HG02678 (cell line): ENCODE results near the gene MPI.
"Not testable (repeated sequence)": the region's sequence is repeated elsewhere in the genome, so short reads cannot be mapped to it uniquely, and the experiment has no call there.

ENCODE experiments used
- ATAC-seq: cut with Tn5 transposase; IDR thresholded peaks from one replicate; pipeline ENCODE4 v1.9.1; 2021; ENCODE audit warnings: mild to moderate bottlenecking, moderate library complexity; ENCODE audit not compliant: unreplicated experiment

Gene MPI

DNA sequence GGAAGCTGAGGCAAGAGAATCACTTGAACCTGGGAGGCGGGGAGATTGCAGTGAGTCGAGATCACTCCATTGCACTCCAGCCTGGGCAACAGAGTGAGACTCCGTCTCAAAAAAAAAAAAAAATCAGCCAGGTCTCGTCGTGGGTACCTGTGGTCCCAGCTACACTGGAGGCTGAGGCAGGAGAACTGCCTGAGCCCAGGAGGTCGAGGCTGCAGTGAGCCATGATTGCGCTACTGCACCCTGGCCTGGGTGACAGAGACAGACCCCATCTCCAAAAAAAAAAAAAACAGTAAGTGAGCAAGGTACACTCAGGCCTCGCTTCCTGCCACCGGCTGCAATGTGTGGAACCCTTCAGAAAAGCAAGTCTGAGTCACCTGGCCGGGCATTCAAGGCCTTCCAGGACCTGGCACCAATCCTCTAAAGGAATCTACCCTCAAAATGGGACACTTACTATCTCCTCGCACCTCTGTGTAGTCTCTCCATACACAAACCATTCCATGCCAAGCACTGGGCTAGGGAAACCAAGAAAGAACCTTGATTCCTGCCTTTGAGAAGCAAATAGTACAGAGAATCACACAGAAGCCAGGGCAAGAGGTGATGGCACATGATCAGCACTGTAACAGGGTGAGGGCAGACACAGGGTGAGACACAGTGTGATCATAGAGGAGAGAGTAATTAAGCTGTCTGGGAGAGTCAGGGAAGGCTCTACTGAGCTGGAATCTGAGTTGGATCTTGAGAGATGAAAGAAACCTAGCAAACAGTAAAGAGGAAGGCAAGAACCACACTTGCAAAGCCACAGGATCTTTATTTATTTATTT lies 26.4 kb upstream of the MPI start:
- ATAC-seq: no peak

DNA sequence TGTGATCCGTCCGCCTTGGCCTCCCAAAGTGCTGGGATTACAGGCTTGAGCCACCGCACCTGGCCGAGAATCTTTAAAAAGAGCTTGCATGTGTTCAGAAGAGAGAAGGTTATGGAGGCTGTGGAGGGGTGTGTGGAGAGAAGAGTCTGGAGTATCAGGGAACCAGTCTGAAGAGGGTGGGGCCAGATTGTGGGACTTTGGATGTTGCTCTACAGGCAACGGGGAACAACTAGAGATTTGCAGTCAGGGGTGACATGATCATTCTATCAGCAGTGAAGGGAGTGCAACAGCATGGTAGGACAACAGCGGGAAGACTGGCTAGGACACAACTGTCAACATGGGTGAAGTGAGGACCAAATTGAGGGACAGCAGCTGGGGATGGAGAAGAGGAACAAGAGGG lies 25.5 kb upstream of the MPI start:
- ATAC-seq: no peak

DNA sequence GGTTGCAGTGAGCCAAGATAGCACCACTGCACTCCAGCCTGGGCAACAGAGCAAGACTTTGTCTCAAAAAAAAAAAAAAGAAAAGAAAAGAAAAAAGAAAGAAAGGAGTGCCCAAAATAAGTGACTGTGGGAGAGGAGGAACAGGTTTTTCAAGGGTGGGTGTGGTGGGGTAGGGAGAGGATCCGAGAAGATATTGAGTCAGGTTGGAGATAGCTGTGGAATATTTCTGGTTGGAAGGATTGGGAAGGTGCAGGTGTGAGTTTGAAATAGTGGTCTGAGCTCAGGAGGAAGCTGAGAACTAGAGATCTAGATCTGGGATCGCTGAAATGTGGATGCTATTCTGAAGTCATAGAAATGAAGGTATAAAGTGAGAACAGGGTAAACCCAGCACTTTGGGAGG lies 24.5 kb upstream of the MPI start:
- ATAC-seq: no peak

DNA sequence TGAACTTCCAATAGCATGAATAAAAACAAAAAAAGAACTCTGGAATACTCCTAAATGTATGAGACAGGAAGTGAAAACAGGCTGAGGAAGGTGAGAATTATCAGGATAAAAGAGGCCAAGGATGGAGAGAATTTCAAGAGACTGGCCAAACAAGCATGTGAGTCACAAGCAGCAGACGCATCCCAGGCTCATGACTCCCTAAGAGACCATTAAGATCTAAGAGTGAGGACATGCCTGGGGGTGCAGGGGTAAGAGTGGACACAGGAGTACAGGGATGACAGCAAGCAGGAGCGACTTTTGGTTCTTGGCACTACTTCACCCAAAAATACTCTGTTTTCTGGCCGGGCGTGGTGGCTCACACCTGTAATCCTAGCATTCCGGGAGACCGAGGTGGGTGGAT lies 23.8 kb upstream of the MPI start:
- ATAC-seq: no peak

DNA sequence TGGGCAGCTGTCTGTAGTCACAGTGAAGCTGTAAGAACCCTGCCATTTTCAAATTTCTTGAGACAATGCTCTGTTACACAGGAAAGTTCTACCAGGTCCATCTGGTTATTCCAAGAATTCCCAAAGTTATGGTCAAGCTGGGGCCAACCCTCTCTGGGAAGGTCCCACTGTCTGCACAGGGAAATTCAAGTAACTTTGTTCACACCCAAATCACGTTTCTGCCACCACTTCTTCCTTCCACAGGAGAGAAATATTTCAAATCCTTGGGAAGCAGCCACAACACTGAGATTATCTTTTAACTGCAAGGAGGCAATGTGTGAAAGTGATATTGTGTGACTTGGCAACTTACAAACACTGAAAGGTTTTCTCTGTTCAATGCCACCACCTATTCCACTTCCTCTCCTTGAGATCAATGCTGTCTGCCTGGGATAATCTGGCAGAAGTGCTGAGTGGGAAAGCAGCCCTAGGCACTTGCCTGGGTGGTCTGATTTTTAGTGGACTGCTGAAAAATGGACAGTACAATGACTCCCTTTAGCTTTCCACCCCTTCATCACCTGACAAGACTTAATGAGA lies 22.3 kb upstream of the MPI start:
- ATAC-seq: no peak

DNA sequence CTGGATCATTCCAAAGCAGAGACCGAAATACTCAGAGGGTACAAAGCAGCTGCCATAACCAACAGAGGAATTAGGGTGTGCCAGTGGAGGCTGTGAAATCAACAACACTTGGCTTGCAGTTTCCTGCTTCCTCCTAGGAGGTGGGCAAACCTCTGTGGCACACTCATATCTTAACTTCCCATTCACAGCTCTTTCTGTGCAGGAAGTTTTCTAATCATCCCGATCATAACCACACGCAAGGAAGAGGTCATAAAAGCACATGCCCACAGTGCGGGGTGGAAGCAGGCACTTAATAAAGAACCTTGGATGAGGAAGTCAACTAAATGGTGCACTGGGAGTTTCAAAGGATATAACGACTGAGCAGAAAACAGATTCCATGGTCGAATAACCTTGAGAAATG lies 21.8 kb upstream of the MPI start:
- no peak for ATAC-seq

DNA sequence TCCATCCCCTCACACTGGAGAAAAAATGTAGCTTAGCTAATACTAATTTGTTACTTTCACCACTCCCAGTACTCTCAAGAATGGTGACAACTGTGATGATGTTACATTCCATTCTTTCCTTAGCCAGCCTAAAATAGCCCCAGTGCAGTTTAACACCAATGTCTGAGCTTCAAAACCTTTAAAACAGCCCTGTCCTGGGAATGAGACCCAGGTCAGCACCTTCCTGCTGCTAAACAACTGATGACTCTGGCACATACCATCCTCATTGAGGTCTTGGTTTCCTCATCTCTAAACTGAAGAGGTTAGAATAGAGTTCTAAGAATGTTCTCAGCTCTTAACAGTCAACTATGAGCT lies 20.5 kb upstream of the MPI start:
- ATAC-seq: no peak

DNA sequence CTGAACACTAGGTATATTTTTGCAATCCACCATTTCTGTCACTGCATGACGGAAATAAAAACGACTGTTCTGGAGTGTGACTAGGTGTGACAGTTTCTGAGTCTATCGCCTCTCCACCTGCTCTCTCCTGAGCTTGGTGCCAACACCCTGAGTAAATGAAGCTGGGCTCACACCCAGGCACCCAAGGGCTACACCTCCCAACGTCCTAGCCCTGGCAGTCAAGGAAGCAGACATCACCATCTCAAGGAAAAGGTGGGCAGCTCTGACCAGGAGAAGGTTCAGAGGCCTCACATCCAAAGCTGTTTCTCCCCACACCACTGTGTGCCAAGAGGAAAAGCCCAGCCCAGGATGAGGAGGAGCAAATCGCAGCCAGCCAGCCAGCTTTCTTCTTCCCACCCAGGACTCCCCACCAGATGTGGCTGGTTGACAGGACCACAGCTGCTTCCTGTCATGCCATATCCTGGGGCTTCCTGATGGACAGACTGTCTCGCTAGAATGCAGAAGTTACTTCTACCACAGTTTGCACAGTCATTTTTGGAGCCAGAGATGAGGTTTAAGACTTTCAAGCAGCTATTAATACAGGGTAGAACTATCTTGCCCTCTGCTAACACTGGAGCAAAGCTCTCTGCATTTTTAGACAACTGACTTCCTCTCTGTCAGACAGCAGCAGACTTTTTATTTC lies 20.0 kb upstream of the MPI start:
- ATAC-seq: peak; percentile 44

DNA sequence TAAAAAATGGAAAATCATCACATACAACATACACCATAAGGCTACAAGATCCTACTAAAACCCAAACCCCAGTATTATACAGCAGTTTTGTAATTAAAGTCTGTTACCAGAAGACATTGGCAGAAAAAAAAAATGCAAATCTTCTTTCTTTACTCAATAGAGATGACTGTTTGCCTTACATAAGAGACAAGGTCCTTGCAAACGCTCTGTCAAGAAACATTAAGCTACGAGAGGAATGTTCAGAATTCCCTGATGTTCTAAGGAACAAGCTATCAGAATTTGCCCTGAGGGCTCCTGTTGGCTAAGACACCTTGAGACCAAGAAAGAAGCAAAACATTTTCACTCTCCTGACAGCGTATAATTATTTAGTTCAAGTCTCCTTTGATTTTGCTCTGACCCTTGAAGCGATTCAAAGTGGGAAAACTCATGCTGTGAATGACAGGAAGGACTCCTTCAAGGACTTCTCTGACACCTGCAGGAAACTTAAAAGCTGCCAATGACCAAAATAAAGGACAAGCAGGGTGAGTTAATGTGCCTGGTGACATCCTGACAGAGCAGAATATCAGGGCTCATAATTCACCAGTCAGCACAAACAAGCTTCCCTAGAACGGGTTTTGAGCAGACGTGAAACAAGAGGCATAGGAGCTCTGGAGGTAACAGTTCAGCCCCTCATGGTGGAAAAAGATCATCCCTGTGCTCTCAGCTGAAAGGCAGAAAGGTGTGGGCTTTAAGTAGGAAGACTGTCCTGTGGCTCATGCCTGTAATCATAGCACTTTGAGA lies 19.2 kb upstream of the MPI start:
- ATAC-seq: no peak

DNA sequence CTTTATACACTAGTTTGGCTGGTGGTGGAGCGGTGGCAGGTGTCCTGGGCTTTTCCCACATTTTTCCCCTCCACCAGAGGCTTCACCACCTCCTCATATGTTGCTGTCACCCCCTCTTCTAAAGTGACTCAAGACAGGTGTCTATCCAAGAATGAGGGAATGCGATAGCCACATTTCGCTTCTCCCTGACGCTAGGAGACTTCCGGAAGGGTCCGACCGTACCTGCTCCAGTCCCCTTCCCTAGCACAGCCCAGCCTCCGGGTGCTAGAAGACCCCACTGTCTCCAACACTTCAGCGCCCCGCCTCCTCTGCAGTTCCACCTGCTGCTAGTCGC lies 17.2 kb upstream of the MPI start:
- ATAC-seq: no peak

DNA sequence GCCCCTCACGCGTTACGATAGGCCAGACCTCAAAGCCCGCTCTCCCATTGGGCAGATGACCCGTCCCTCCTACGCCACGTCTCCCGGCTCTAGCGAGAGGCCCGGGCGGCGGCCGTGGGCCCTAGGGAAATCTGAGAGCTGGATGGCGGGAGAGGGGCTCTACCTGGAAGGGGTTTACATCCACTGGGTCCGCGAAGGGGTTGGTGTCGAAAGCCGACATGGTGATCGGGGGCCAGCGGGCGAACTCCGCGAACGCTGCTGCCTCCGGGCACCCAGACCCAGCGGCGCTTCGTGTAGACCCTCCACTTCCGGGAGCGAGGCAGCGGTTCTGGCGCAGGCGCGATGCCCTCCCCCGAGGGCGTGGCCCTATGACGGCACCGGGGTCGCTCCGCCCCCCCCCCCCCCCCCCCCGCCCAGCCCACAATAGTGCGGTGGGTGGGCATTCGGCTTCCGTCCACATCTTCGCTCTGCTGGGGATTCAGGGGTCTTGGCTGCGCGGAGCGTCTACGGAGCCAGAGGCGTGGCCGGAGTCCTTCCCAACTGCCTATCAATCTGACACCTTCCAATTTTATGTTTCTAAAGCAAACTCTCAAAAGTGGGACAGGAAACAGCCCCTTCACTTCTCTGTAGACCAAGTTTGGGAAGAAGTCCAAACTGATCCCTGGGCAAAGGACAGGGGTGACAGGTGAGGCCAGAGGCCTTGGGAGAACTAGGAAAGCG lies 16.6 kb upstream of the MPI start, which contains the start of gene SCAMP2:
TSS of gene SCAMP2 (minus strand) at position 330 of the 720 bp plus-strand sequence. CDS start at position 220, 110 bp downstream.
- ATAC-seq: peak; percentile 81

DNA sequence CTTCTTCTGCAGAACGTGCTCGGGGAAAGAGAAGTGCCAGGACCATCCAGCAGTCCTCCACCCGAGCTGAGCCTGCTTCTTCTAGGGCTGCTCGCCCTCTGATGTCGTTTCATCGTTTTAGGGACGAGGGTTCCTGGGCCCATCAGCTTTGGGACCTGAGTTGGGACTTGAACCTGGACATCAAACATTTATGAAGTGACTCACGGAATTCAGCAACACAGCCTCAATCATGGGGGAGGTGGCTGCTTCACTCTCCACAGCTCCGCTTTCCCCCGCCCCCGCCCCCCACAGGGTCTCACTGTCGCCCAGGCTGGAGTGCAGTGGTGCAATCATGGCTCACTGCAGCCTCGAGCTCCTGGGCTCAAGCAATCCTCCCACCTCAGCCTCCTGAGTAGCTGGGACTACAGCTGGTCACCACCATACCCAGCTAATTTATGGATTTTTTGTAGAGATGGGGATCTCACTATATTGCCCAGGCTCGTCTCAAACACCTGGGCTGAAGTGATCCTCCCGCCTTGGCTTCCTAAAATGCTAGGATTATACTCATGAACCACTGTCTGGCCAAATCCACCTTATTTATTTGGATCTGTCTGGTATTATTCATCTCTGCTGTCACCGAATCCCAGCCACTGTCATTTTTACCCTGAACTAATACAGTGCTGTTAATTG lies 16.0 kb upstream of the MPI start:
- no peak for ATAC-seq

DNA sequence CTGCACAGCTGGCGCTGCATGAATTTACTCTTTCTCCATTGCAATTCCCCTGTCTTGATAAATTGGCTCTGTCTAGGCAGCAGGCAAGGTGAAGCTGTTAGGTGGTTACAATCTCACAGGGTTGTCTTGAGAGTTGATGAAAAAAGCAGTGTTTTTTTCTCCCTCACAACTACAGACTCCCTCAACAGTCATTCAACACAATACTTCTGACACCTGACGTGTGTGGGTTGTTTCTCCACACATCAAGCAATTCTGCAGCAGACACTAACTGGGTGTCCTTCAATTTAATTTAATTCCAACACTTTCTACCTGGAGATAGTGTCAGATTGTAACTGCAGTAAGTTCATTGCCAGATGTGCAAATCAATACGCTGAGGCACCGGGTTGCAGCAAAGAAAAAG lies 11.6 kb upstream of the MPI start:
- no peak for ATAC-seq

DNA sequence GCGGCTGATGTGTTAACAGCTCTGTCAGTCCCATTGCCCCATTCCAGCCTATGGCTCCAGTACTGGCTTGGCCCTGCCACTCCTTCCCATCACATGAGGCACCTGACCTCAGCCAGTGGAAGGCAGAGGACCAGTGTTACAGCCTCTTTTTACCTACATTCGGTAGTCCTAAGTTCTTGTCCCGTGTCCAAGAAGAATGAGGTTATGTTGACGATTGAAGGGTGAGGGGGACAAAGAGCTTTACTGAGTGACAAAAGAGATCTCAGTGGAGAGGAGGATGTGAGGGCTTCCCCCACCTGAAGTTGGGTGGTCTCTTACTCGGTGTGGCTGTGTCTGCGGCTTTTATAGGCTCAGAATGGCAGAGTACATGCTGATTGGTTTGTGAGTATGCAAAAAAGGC lies 7.3 kb upstream of the MPI start:
- no peak for ATAC-seq

DNA sequence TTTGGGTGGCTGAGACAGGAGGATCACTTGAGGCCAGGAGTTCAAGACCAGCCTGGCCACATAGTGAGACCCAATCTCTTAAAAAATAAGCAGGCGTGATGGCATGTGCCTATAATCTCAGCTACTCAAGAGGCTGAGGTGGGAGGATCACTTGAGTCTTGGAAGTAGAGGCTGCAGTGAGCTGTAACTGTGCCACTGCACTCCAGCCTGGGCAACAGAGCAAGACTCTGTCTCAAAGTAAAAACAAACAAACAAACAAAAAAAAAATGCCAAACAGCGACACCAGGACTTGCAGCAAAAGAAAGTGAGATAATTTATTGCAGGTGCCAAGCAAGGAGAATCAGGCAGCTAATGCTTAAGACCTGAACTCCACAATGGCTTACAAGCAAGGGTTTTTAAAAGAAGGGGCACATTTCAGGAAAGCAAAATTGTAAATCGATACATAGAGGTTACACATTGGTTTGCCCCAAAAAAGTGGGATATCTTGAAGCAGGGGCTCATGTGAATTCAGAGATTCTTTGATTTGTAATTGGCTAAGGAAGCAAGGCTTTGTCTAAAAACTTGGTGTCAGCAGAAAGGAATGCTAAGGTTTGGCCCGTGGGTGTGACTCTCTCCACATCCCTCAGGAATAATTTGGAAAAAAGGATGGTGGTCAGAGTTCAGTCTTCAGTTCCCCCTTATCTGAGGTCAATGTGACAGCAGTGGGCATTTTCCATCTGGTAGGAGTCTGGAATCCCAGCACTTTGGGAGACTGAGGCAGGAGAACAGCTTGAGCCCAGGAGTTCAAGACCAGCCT lies 5.2 kb upstream of the MPI start:
- no peak for ATAC-seq

DNA sequence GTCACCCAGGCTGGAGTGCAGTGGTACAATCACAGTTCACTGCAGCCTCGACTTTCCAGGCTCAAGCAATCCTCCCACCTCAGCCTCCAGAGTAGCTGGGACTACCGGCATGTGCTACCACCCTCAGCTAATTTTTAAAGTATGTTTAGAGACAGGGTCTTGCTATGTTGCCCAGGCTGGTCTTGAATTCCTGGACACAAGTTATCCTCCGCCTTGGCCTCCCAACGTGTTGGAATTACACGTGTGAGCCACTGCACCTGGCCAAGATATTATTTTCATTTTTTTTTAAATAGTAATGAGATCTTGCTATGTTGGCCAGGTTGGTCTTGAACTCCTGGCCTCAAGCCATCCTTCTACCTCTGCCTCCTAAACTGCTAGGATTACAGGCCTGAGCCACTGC lies 4.4 kb upstream of the MPI start:
- ATAC-seq: no peak

DNA sequence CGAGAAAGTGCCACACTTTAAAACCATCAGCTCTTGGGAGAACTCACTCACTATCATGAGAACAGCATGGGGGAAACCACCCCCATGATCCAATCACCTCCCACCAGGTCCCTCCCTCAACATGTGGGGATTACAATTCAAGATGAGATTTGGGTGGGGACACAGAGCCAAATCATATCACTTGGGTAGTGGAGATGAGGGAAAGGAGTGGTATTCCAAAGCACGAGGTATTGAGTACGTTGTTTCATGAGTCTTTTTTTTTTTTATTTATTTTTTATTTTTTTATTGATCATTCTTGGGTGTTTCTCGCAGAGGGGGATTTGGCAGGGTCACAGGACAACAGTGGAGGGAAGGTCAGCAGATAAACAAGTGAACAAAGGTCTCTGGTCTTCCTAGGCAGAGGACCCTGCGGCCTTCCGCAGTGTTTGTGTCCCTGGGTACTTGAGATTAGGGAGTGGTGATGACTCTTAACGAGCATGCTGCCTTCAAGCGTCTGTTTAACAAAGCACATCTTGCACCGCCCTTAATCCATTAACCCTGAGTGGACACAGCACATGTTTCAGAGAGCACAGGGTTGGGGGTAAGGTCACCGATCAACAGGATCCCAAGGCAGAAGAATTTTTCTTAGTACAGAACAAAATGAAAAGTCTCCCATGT lies 2.2 kb upstream of the MPI start:
- not testable (repeated sequence) for ATAC-seq

DNA sequence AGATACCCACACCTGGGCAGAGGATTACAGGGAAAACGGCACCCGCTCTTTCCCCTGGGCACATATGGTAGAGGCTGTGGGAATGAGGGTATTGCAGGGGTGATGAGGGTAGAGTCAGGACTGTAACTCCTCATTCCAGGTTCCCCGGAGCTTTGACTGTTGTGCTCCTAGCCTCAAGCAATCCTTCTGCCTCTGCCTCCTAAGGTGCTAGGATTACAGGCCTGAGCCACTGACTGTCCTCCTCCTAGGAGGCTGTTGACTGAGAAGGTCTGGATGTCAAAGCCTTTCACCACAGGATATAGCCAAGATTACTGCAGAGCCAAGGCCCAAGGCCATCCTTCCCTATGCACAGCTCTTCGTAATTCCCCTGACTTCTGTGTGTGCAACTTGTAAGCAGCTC lies 1.1 kb upstream of the MPI start:
- no peak for ATAC-seq

DNA sequence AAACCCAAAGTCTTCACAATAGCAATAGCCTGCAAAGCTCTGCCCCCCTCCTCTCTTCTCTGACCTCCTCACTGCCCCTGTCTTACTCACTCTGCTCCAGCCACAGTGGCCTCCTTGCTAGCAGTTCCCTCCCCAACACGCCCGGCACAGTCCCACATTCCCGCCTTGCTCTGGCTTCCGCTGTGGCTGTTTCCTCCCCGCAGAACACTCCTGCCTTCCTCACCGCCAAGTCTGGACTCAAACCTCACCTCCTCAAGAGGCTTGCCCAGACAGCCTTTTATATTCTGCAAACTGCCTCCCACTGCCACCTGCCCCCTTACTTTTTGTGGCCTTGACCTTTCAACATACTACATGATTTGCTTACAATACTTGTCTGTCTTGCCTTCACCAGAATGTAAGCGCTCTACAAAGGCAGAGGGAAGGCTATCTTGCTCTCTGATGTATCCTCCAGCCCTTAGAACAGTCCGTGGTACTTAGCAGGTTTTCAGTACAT lies 406 bp upstream of the MPI start:
- ATAC-seq: peak; percentile 30
